Measurements from ENCODE around the gene ASAP3.

DNA sequence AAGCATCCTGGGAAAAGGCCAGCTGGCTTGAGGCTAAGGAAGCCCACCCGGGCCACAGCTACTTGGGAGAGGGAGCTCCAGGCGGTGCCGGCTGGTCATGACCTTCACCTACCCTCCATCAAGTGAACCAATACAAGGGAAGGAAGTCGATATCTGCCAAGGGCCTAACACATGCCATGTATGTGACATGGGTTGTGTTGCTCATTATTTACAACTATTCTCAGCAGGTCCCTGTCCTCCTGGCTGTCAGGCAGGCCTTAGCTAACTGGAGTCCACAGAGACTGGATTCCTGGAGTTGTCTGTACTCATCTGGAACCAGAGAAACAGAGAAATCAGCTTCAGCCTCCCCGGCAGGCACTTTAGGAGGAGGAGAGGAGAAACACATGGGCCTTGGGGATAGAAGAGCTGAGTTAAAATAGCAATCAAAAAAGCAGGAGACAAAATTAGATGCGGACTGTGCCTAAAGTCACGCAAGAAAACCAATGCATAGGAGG lies 75.1 kb downstream of the ASAP3 start:
- TF ChIP-seq, protein P1, sequence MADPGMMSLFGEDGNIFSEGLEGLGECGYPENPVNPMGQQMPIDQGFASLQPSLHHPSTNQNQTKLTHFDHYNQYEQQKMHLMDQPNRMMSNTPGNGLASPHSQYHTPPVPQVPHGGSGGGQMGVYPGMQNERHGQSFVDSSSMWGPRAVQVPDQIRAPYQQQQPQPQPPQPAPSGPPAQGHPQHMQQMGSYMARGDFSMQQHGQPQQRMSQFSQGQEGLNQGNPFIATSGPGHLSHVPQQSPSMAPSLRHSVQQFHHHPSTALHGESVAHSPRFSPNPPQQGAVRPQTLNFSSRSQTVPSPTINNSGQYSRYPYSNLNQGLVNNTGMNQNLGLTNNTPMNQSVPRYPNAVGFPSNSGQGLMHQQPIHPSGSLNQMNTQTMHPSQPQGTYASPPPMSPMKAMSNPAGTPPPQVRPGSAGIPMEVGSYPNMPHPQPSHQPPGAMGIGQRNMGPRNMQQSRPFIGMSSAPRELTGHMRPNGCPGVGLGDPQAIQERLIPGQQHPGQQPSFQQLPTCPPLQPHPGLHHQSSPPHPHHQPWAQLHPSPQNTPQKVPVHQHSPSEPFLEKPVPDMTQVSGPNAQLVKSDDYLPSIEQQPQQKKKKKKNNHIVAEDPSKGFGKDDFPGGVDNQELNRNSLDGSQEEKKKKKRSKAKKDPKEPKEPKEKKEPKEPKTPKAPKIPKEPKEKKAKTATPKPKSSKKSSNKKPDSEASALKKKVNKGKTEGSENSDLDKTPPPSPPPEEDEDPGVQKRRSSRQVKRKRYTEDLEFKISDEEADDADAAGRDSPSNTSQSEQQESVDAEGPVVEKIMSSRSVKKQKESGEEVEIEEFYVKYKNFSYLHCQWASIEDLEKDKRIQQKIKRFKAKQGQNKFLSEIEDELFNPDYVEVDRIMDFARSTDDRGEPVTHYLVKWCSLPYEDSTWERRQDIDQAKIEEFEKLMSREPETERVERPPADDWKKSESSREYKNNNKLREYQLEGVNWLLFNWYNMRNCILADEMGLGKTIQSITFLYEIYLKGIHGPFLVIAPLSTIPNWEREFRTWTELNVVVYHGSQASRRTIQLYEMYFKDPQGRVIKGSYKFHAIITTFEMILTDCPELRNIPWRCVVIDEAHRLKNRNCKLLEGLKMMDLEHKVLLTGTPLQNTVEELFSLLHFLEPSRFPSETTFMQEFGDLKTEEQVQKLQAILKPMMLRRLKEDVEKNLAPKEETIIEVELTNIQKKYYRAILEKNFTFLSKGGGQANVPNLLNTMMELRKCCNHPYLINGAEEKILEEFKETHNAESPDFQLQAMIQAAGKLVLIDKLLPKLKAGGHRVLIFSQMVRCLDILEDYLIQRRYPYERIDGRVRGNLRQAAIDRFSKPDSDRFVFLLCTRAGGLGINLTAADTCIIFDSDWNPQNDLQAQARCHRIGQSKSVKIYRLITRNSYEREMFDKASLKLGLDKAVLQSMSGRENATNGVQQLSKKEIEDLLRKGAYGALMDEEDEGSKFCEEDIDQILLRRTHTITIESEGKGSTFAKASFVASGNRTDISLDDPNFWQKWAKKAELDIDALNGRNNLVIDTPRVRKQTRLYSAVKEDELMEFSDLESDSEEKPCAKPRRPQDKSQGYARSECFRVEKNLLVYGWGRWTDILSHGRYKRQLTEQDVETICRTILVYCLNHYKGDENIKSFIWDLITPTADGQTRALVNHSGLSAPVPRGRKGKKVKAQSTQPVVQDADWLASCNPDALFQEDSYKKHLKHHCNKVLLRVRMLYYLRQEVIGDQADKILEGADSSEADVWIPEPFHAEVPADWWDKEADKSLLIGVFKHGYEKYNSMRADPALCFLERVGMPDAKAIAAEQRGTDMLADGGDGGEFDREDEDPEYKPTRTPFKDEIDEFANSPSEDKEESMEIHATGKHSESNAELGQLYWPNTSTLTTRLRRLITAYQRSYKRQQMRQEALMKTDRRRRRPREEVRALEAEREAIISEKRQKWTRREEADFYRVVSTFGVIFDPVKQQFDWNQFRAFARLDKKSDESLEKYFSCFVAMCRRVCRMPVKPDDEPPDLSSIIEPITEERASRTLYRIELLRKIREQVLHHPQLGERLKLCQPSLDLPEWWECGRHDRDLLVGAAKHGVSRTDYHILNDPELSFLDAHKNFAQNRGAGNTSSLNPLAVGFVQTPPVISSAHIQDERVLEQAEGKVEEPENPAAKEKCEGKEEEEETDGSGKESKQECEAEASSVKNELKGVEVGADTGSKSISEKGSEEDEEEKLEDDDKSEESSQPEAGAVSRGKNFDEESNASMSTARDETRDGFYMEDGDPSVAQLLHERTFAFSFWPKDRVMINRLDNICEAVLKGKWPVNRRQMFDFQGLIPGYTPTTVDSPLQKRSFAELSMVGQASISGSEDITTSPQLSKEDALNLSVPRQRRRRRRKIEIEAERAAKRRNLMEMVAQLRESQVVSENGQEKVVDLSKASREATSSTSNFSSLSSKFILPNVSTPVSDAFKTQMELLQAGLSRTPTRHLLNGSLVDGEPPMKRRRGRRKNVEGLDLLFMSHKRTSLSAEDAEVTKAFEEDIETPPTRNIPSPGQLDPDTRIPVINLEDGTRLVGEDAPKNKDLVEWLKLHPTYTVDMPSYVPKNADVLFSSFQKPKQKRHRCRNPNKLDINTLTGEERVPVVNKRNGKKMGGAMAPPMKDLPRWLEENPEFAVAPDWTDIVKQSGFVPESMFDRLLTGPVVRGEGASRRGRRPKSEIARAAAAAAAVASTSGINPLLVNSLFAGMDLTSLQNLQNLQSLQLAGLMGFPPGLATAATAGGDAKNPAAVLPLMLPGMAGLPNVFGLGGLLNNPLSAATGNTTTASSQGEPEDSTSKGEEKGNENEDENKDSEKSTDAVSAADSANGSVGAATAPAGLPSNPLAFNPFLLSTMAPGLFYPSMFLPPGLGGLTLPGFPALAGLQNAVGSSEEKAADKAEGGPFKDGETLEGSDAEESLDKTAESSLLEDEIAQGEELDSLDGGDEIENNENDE (IDR thresholded peaks at IDR 0.05; ENCODE audit: low read depth, low read length), result no peak
- TF ChIP-seq SMARCC2 (IDR thresholded peaks at IDR 0.05; ENCODE audit: low read depth), result no peak
- TF ChIP-seq SRF (CRISPR knock-in tag; IDR thresholded peaks at IDR 0.05), result no peak
- TF ChIP-seq, protein P2, sequence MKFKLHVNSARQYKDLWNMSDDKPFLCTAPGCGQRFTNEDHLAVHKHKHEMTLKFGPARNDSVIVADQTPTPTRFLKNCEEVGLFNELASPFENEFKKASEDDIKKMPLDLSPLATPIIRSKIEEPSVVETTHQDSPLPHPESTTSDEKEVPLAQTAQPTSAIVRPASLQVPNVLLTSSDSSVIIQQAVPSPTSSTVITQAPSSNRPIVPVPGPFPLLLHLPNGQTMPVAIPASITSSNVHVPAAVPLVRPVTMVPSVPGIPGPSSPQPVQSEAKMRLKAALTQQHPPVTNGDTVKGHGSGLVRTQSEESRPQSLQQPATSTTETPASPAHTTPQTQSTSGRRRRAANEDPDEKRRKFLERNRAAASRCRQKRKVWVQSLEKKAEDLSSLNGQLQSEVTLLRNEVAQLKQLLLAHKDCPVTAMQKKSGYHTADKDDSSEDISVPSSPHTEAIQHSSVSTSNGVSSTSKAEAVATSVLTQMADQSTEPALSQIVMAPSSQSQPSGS (CRISPR knock-in tag; IDR thresholded peaks at IDR 0.05), result no peak
